ENCODE measurements around the gene MMP23B. TPM values are rescaled to one million over a fixed set of nuclear protein-coding genes. Genes with fewer than 3 reads are reported as not detected.
"Not testable (repeated sequence)": the region's sequence is repeated elsewhere in the genome, so short reads cannot be mapped to it uniquely, and the experiment has no call there.

Gene MMP23B
- total RNA-seq, 1 donor from 2014 or later = 68.7 TPM

DNA sequence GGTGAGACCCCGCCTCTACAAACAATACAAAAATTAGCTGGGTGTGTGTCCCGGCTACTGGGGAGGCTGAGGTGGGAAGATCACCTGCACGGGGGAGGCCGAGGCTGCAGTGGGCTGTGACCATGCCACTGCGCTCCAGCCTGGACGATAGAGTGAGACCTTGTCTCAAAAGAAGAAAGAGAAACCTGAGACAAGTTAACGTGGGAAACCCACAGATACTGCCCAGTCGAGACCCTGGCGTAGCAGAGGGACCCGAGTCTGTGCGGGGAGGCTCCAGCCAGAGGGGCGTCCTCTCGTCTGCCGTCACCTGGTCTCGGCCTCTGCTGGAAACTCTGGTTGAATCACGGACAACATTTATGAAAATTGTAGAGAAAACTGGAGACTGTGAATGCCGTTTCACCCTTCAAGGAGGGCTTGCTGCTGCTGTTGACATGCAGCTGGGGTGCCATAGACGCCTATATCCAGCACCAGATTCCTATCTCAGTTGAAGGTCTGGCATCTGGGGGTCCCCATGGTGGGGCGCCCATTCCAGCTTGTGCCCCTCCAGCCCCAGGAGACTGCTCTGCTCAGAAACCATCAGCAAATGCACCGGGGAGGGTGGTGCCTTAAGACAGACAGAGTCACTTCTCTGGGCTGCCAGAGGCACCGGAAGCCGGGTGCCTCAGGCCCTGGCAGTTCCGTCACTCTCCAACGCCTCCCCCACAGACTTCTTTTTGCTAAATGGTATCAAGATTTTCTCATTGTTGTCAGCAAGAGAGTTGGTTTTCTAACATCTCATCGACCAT is 40.4 kb downstream of the MMP23B start:
- peaks cover 15% of the 10 kb centered on the region for H3K36me3 Mint-ChIP-seq (ENCODE audit: low read depth)
- no peaks in the 10 kb centered on the region for H3K27me3 Mint-ChIP-seq (ENCODE audit: low read depth)
- H3K4me3 Mint-ChIP-seq (ENCODE audit: unreplicated experiment) = no peak overlapping the region
- no peak overlapping the region for H3K27ac Mint-ChIP-seq (ENCODE audit: unreplicated experiment)
- no peaks in the 10 kb centered on the region for H3K4me1 Mint-ChIP-seq (ENCODE audit: low read depth)
- H3K9me3 Mint-ChIP-seq (ENCODE audit: low read depth) = no peaks in the 10 kb centered on the region
- TF ChIP-seq, protein P1, sequence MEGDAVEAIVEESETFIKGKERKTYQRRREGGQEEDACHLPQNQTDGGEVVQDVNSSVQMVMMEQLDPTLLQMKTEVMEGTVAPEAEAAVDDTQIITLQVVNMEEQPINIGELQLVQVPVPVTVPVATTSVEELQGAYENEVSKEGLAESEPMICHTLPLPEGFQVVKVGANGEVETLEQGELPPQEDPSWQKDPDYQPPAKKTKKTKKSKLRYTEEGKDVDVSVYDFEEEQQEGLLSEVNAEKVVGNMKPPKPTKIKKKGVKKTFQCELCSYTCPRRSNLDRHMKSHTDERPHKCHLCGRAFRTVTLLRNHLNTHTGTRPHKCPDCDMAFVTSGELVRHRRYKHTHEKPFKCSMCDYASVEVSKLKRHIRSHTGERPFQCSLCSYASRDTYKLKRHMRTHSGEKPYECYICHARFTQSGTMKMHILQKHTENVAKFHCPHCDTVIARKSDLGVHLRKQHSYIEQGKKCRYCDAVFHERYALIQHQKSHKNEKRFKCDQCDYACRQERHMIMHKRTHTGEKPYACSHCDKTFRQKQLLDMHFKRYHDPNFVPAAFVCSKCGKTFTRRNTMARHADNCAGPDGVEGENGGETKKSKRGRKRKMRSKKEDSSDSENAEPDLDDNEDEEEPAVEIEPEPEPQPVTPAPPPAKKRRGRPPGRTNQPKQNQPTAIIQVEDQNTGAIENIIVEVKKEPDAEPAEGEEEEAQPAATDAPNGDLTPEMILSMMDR (IDR thresholded peaks at IDR 0.05) = no peak
- peak; percentile 63 for DNase-seq (ENCODE audit: low spot score)

DNA sequence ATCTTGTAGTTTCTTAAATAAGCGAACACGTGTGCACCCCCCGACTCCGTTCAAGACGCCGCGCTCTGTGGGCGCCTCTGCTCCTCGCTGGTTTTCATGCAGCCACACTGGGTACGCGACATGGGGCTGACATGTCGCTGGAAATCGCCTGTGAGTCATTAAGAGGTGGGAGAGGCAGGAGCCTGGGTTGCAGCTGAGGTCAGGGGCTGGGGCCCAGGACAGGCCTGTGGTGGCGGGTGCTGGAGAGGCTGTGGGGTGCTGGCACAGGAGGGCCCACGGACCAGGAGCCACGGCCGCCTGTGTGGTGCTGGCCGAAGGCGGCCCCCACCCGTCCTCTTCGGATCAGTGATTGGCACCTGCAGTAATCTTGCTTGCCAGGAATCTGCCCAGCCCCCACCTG is 42.8 kb downstream of the MMP23B start:
- peaks cover 15% of the 10 kb centered on the region for H3K4me1 Mint-ChIP-seq (ENCODE audit: low read depth)
- H3K27me3 Mint-ChIP-seq (ENCODE audit: low read depth); H3K27ac Mint-ChIP-seq (ENCODE audit: unreplicated experiment): not testable (repeated sequence)

DNA sequence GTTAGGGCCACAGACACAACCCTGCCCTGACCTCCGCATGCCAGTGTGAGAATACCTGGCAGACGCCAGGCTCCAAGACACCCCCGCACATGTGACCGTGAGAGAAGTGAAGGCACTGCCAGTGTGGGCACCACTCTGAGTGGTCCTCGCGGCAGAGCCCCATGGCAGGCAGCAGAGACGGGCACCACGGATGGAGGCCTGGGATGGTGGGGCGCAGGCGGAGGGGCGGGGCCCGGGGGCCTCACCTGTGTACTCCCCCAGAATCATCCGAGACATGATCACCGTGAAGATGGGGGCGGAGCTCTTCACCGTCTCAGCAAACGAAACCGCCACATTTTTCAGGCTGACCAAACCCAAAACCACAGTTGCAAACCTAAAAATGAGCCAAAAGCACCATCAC is 43.2 kb downstream of the MMP23B start:
- not testable (repeated sequence) for H3K4me3 Mint-ChIP-seq (ENCODE audit: unreplicated experiment)

More for the DNA sequence above, 42.8 kb downstream of the MMP23B start:
- H3K4me3 Mint-ChIP-seq (ENCODE audit: unreplicated experiment); H3K9me3 Mint-ChIP-seq (ENCODE audit: low read depth); H3K36me3 Mint-ChIP-seq (ENCODE audit: low read depth): not testable (repeated sequence)
- peak; percentile 52 for DNase-seq (ENCODE audit: low spot score)

DNA sequence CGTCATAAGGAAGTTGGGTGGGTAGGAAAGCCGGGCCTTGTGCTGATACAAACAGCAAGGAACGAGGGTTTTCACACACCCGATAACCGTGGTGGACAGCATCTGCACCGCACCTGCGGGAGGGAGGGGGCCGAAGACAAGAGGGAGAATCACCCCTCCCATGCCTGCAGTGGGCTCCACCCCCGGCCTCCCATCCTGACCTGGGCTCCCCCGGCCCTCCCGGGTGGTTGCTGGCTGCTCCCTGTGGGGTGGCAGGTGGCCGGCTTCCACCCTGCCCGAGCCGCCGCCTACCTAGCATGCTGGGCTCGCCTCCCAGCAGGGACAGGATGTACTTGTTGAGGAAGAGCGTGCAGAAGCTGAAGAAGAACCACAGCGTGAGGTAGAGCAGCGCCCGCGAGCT is 44.1 kb downstream of the MMP23B start:
- peaks cover 23% of the 10 kb centered on the region for H3K4me1 Mint-ChIP-seq (ENCODE audit: low read depth)
- DNase-seq (ENCODE audit: low spot score) = peak; percentile 51
- not testable (repeated sequence) for H3K4me3 Mint-ChIP-seq (ENCODE audit: unreplicated experiment); H3K27ac Mint-ChIP-seq (ENCODE audit: unreplicated experiment); H3K9me3 Mint-ChIP-seq (ENCODE audit: low read depth); H3K27me3 Mint-ChIP-seq (ENCODE audit: low read depth); H3K36me3 Mint-ChIP-seq (ENCODE audit: low read depth)

More for the DNA sequence above, 43.2 kb downstream of the MMP23B start:
- not testable (repeated sequence) for H3K36me3 Mint-ChIP-seq (ENCODE audit: low read depth); H3K27ac Mint-ChIP-seq (ENCODE audit: unreplicated experiment); H3K27me3 Mint-ChIP-seq (ENCODE audit: low read depth); H3K9me3 Mint-ChIP-seq (ENCODE audit: low read depth); DNase-seq (ENCODE audit: low spot score)
- peaks cover 15% of the 10 kb centered on the region for H3K4me1 Mint-ChIP-seq (ENCODE audit: low read depth)

DNA sequence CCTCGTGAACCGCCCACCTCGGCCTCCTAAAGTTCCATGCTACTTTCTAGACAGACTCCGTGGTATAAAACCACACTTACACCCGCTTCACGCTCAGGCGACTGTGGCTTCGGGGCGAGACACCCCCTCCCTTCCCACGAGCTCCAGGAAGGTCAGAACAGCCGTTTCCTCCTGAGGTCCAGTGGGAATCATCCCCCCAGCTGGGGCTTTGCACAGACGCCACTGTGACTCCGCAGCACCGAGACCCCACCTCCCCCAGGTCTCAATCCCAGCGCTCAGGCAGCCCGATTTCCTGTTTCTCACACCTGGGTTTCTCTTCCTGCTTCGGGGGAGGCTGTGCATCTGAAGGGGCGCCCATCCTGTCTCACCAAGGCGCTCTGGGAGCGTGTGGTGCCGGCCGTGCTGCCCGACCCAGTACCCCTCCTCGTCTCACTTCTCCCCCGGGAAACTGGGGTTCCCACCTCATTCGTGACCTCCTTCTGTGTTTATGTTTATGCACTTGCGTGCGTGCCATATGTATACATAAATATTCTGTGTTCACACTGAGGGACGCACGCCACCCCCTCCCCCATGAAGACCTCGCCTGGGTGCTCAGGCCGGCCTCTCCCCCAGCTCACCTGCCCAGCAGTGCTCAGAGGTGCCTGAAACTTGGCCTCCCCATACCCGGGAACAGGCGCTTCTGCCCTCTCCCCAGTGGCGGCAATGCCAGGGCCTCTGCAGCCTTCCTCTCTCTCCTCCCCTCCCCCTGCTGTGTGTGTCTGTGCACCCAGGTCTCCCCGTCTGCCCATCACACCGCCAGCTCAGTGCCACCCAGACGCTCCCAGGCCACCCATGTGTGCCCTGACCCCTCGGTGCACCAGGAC is 46.0 kb downstream of the MMP23B start:
- Mint-ChIP-seq H3K36me3 (ENCODE audit: low read depth) (peaks cover 5% of the 10 kb centered on the region), H3K27ac (ENCODE audit: unreplicated experiment) (peak overlapping the region; percentile 41), H3K4me1 (ENCODE audit: low read depth) (peaks cover 27% of the 10 kb centered on the region), H3K9me3 (ENCODE audit: low read depth) (no peaks in the 10 kb centered on the region), H3K27me3 (ENCODE audit: low read depth) (no peaks in the 10 kb centered on the region), H3K4me3 (ENCODE audit: unreplicated experiment) (no peak overlapping the region)
- peak; percentile 79 for DNase-seq (ENCODE audit: low spot score)
- TF ChIP-seq, protein P1 (IDR thresholded peaks at IDR 0.05) = no peak

DNA sequence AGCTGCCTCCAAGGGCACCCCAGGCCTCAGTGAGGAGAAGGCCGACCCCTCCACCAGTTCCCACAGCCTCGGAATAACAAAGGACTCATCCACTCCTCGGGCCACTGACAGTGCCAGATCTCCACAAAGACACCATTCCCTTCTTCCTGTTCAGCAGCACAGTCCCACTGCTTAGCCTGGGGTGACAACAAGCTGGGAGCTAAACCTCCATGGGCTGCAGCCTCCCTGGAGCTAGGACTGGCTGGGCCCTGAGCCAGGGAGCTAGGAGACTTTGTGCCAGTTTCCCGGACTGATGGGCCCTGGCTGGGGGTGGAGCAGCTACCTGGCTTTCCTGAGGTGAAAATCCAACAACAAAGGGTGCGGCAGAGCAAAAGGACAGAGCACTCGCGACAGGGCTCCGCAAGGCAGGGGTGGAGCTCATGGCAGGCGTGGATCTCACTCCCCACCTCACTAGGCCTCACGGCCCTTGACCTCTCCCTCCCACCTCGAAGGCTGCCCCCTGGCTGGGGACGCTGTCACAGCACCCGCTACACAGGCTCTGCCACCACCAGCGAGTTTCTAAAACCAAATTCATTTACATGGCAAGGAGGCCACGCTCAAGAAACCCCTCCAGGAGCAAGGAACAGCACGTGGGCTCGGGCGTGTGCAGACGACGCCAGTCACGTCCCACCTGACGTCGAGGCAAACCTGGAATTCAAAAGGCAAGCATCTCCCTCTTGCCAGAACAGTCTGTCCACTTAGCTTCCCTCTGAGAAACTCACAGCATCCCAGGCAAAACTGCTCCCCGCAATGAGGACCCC is 46.8 kb downstream of the MMP23B start:
- TF ChIP-seq, protein P1 (IDR thresholded peaks at IDR 0.05) = peak; percentile 25
- Mint-ChIP-seq H3K36me3 (ENCODE audit: low read depth) (peaks cover 3% of the 10 kb centered on the region), H3K27me3 (ENCODE audit: low read depth) (no peaks in the 10 kb centered on the region), H3K4me3 (ENCODE audit: unreplicated experiment) (no peak overlapping the region), H3K27ac (ENCODE audit: unreplicated experiment) (peak overlapping the region; percentile 41), H3K4me1 (ENCODE audit: low read depth) (peaks cover 30% of the 10 kb centered on the region), H3K9me3 (ENCODE audit: low read depth) (no peaks in the 10 kb centered on the region)
- peak; percentile 63 for DNase-seq (ENCODE audit: low spot score)
